ENCODE data around the gene RBFOX1. TPM values are rescaled to one million over a fixed set of nuclear protein-coding genes. Genes with fewer than 3 reads are reported as not detected.

RBFOX1 gene
- polyA plus RNA-seq, 1 donor, result 1.3 TPM

- DNase-seq, result no peak
- H3K36me3 ChIP-seq (ENCODE audit: control insufficient read depth, insufficient read depth, low read length), result no peaks in the 10 kb centered on the region
- H3K27me3 ChIP-seq (ENCODE audit: control insufficient read depth, insufficient read depth, low read length), result no peaks in the 10 kb centered on the region
- H3K4me1 ChIP-seq (ENCODE audit: control insufficient read depth, insufficient read depth, low read length), result no peaks in the 10 kb centered on the region
- no peak overlapping the region for H3K4me3 ChIP-seq (ENCODE audit: low read length)
- WGBS (ENCODE audit: insufficient coverage, low lambda C conversion rate), result no CpG with 5 or more reads among the region's 7 CpGs
- no peaks in the 10 kb centered on the region for H3K9me3 ChIP-seq (ENCODE audit: control insufficient read depth, low read depth, low read length)
- H3K27ac ChIP-seq (ENCODE audit: low read length), result no peak overlapping the region
Measured at GRCh38 chr16:7450440-7450839, 117.8 kb downstream of the RBFOX1 start.

- no peaks in the 10 kb centered on the region for H3K36me3 ChIP-seq (ENCODE audit: control insufficient read depth, insufficient read depth, low read length)
- H3K4me1 ChIP-seq (ENCODE audit: control insufficient read depth, insufficient read depth, low read length), result no peaks in the 10 kb centered on the region
- no peak overlapping the region for H3K27ac ChIP-seq (ENCODE audit: low read length)
- H3K27me3 ChIP-seq (ENCODE audit: control insufficient read depth, insufficient read depth, low read length), result no peaks in the 10 kb centered on the region
- H3K9me3 ChIP-seq (ENCODE audit: control insufficient read depth, low read depth, low read length), result no peaks in the 10 kb centered on the region
- no peak overlapping the region for H3K4me3 ChIP-seq (ENCODE audit: low read length)
- WGBS (ENCODE audit: insufficient coverage, low lambda C conversion rate), result 60% methylated on average over 1 of the region's 6 CpGs
- no peak for DNase-seq
Measured at GRCh38 chr16:7452090-7452489, 119.4 kb downstream of the RBFOX1 start.

GRCh38 chr16:7456211-7456610, 123.6 kb downstream of the RBFOX1 start:
- Histone ChIP-seq H3K27me3 (ENCODE audit: control insufficient read depth, insufficient read depth, low read length) (no peaks in the 10 kb centered on the region), H3K36me3 (ENCODE audit: control insufficient read depth, insufficient read depth, low read length) (no peaks in the 10 kb centered on the region), H3K9me3 (ENCODE audit: control insufficient read depth, low read depth, low read length) (no peaks in the 10 kb centered on the region), H3K4me1 (ENCODE audit: control insufficient read depth, insufficient read depth, low read length) (no peaks in the 10 kb centered on the region), H3K27ac (ENCODE audit: low read length) (no peak overlapping the region), H3K4me3 (ENCODE audit: low read length) (no peak overlapping the region)
- DNase-seq, result no peak
- 8% methylated on average over 2 of the region's 5 CpGs for WGBS (ENCODE audit: insufficient coverage, low lambda C conversion rate)

GRCh38 chr16:7458144-7458543, 125.5 kb downstream of the RBFOX1 start:
- no peak overlapping the region for H3K27ac ChIP-seq (ENCODE audit: low read length)
- H3K27me3 ChIP-seq (ENCODE audit: control insufficient read depth, insufficient read depth, low read length), result no peaks in the 10 kb centered on the region
- H3K4me1 ChIP-seq (ENCODE audit: control insufficient read depth, insufficient read depth, low read length), result no peaks in the 10 kb centered on the region
- no peaks in the 10 kb centered on the region for H3K36me3 ChIP-seq (ENCODE audit: control insufficient read depth, insufficient read depth, low read length)
- no peak overlapping the region for H3K4me3 ChIP-seq (ENCODE audit: low read length)
- WGBS (ENCODE audit: insufficient coverage, low lambda C conversion rate), result no CpG with 5 or more reads among the region's 3 CpGs
- no peaks in the 10 kb centered on the region for H3K9me3 ChIP-seq (ENCODE audit: control insufficient read depth, low read depth, low read length)
- DNase-seq, result no peak

GRCh38 chr16:7470344-7470743, 137.7 kb downstream of the RBFOX1 start:
- Histone ChIP-seq H3K27me3 (ENCODE audit: control insufficient read depth, insufficient read depth, low read length) (no peaks in the 10 kb centered on the region), H3K27ac (ENCODE audit: low read length) (no peak overlapping the region), H3K36me3 (ENCODE audit: control insufficient read depth, insufficient read depth, low read length) (no peaks in the 10 kb centered on the region), H3K4me3 (ENCODE audit: low read length) (no peak overlapping the region), H3K4me1 (ENCODE audit: control insufficient read depth, insufficient read depth, low read length) (no peaks in the 10 kb centered on the region), H3K9me3 (ENCODE audit: control insufficient read depth, low read depth, low read length) (peaks cover 3% of the 10 kb centered on the region)
- WGBS (ENCODE audit: insufficient coverage, low lambda C conversion rate), result no CpG with 5 or more reads among the region's 3 CpGs
- DNase-seq, result no peak

- Histone ChIP-seq H3K4me3 (ENCODE audit: low read length) (no peak overlapping the region), H3K4me1 (ENCODE audit: control insufficient read depth, insufficient read depth, low read length) (no peaks in the 10 kb centered on the region), H3K27ac (ENCODE audit: low read length) (no peak overlapping the region), H3K27me3 (ENCODE audit: control insufficient read depth, insufficient read depth, low read length) (no peaks in the 10 kb centered on the region), H3K36me3 (ENCODE audit: control insufficient read depth, insufficient read depth, low read length) (no peaks in the 10 kb centered on the region), H3K9me3 (ENCODE audit: control insufficient read depth, low read depth, low read length) (peaks cover 3% of the 10 kb centered on the region)
- no CpG with 5 or more reads among the region's 1 CpG for WGBS (ENCODE audit: insufficient coverage, low lambda C conversion rate)
- no peak for DNase-seq
Measured at GRCh38 chr16:7471268-7471667, 138.6 kb downstream of the RBFOX1 start.

- Histone ChIP-seq H3K27me3 (ENCODE audit: control insufficient read depth, insufficient read depth, low read length) (no peaks in the 10 kb centered on the region), H3K4me3 (ENCODE audit: low read length) (no peak overlapping the region), H3K4me1 (ENCODE audit: control insufficient read depth, insufficient read depth, low read length) (no peaks in the 10 kb centered on the region), H3K9me3 (ENCODE audit: control insufficient read depth, low read depth, low read length) (no peaks in the 10 kb centered on the region), H3K36me3 (ENCODE audit: control insufficient read depth, insufficient read depth, low read length) (no peaks in the 10 kb centered on the region), H3K27ac (ENCODE audit: low read length) (no peak overlapping the region)
- DNase-seq, result no peak
- 92% methylated on average over 2 of the region's 10 CpGs for WGBS (ENCODE audit: insufficient coverage, low lambda C conversion rate)
Measured at GRCh38 chr16:7482032-7482431, 149.4 kb downstream of the RBFOX1 start.

GRCh38 chr16:7482596-7483290, 150.1 kb downstream of the RBFOX1 start:
- WGBS (ENCODE audit: insufficient coverage, low lambda C conversion rate), result 100% methylated on average over 1 of the region's 10 CpGs
- H3K27ac ChIP-seq (ENCODE audit: low read length), result no peak overlapping the region

GRCh38 chr16:7487574-7488323, 155.1 kb downstream of the RBFOX1 start:
- DNase-seq, result no peak
- 79% methylated on average over 2 of the region's 12 CpGs for WGBS (ENCODE audit: insufficient coverage, low lambda C conversion rate)
- Histone ChIP-seq H3K4me1 (ENCODE audit: control insufficient read depth, insufficient read depth, low read length) (no peaks in the 10 kb centered on the region), H3K4me3 (ENCODE audit: low read length) (no peak overlapping the region), H3K27me3 (ENCODE audit: control insufficient read depth, insufficient read depth, low read length) (no peaks in the 10 kb centered on the region), H3K27ac (ENCODE audit: low read length) (no peak overlapping the region), H3K36me3 (ENCODE audit: control insufficient read depth, insufficient read depth, low read length) (no peaks in the 10 kb centered on the region), H3K9me3 (ENCODE audit: control insufficient read depth, low read depth, low read length) (no peaks in the 10 kb centered on the region)

More at GRCh38 chr16:7482596-7483290, 150.1 kb downstream of the RBFOX1 start:
- H3K4me3 ChIP-seq (ENCODE audit: low read length), result no peak overlapping the region
- no peaks in the 10 kb centered on the region for H3K27me3 ChIP-seq (ENCODE audit: control insufficient read depth, insufficient read depth, low read length)
- no peaks in the 10 kb centered on the region for H3K9me3 ChIP-seq (ENCODE audit: control insufficient read depth, low read depth, low read length)
- H3K36me3 ChIP-seq (ENCODE audit: control insufficient read depth, insufficient read depth, low read length), result no peaks in the 10 kb centered on the region
- H3K4me1 ChIP-seq (ENCODE audit: control insufficient read depth, insufficient read depth, low read length), result no peaks in the 10 kb centered on the region
- DNase-seq, result no peak

- no peaks in the 10 kb centered on the region for H3K27me3 ChIP-seq (ENCODE audit: control insufficient read depth, insufficient read depth, low read length)
- no peak overlapping the region for H3K27ac ChIP-seq (ENCODE audit: low read length)
- no peaks in the 10 kb centered on the region for H3K4me1 ChIP-seq (ENCODE audit: control insufficient read depth, insufficient read depth, low read length)
- 14% methylated on average over 1 of the region's 1 CpG for WGBS (ENCODE audit: insufficient coverage, low lambda C conversion rate)
- H3K9me3 ChIP-seq (ENCODE audit: control insufficient read depth, low read depth, low read length), result no peaks in the 10 kb centered on the region
- H3K4me3 ChIP-seq (ENCODE audit: low read length), result no peak overlapping the region
- no peak for DNase-seq
- no peaks in the 10 kb centered on the region for H3K36me3 ChIP-seq (ENCODE audit: control insufficient read depth, insufficient read depth, low read length)
Measured at GRCh38 chr16:7492122-7492521, 159.5 kb downstream of the RBFOX1 start.
